Measurements from ENCODE around the gene ODF4.

DNA sequence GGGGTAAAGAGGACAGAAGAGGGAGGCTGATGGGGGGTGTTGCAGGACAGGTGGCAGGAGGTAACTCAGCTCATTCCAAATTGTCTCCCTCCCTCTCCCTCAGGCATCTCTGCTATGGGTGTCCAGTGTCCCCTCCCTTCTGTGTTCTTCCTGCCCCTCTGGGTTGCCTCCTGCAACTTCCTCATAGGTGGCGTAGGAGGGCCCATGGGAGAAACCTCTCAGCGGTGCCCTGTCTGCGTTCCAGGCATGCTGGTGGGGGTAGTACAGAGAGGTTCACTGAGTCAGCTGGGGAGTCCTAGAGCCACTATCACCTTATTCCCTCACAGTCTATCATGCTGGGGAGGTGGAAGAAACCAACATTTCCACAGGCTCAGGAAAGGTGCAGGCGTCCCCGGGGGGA lies 14.7 kb upstream of the ODF4 start:
- TF ChIP-seq POLR2AphosphoS5 (IDR thresholded peaks at IDR 0.05) (no peak), POLR2A (IDR thresholded peaks at IDR 0.05) (no peak)
